CD1c-positive myeloid dendritic cell (primary cell): Measurements from ENCODE around the gene AMD1.
"Not testable (repeated sequence)": the region's sequence is repeated elsewhere in the genome, so short reads cannot be mapped to it uniquely, and the experiment has no call there.

Source experiments
- DNase-seq: peaks from one replicate; pipeline ENCODE4 v3.0.0-alpha.2; 2016; ENCODE audit errors: extremely low spot score

AMD1 gene

DNA sequence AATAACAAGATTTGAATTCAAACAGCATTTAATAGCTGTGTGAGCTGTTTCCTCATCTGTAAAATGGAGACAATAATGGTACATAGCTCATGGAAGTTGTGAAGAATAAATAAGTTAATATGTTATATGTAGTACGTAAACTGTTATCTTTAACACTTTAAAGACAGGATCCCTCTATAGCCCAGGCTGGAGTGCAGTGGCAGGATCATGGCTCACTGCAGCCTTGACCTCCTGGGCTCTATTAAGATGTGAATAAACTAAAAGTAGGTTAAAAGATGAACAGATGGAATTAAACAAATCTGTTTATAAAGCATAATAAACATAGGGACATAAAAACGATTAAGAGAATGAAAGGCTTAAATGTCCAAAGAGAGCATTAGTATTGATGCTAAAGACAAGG, 3.0 kb downstream of the AMD1 start:
- no peak for DNase-seq

DNA sequence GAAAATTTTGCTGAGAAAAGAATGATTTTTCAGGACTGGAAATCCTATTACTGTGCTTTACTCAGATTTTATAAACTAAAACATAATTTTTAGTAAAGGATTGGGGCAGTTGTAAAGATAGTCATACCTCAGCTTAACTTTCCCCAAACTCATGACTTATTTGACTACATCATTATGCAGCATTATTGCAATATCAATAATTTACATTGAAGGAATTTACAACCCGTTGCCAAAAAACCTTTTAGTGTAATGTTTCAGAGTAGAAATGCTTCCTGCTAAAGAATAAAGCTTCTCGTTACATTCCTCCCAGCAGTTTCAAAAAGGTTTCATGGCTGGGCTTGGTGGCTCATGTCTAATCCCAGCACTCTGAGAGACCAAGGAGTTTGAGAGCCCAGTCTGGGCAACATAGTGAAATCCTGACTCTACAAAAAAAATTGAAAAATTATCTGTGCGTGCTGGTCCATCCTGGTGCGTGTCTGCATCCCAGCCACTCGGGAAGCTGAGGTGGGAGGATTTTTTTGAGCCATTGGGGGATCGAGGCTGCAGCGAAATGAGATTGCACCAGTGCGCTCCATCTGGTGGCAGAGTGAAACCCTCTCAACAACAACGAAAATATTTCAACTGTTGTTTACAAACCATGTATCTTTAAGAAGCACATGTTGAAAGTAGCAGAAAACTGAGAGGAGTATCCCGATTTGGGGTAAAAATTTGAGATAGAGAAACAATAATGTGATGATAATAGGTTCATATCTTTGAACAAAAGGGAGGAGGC, 4.4 kb downstream of the AMD1 start:
- DNase-seq = peak; percentile 51

DNA sequence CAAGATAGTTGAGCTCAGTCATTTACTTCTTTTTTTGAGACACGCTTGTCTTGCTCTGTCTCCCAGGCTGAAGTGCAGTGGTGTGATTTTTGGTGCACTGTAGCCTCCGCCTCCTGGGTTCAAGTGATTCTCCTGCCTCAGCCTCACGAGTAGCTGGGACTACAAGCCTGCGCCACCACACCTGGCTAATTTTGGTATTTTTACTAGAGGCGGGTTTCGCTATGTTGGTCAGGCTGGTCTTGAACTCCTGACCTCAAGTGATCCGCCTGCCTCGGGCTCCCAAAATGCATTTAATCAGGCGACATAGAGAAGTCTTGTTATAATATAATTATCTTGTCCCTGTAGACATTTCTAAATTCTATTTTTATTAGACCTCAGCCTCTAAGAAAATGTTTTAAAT, 6.1 kb downstream of the AMD1 start:
- no peak for DNase-seq

DNA sequence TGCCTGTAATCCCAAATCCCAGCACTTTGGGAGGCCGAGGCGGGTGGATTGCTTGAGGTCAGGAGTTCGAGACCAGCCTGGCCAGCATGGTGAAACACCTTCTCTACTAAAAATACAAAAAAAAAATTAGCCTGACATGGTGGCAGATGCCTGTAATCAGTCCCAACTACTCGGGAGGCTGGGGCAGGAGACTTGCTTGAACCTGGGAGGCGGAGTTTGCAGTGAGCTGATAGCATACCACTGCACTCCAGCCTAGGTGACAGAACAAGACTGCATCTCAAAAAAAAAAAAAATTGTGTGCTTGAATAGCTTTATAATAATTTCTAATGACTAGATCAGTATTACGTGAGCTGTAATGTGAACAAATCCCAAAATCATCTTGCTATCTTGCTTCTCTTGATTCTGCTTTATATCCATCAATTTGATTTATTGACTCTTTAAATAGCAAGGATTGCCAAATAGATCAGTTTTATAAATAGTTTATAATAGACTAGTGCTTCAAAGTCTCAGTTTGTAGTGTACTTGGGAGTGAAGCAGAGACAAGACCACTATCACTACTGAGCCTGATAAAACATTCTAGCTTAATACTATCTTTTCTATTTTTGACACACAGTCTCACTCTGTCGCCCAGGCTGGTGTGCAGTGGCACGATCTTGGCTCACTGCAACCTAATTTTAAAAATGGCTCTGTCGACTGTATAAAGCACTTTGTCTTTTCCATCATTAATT, 7.1 kb downstream of the AMD1 start:
- no peak for DNase-seq

DNA sequence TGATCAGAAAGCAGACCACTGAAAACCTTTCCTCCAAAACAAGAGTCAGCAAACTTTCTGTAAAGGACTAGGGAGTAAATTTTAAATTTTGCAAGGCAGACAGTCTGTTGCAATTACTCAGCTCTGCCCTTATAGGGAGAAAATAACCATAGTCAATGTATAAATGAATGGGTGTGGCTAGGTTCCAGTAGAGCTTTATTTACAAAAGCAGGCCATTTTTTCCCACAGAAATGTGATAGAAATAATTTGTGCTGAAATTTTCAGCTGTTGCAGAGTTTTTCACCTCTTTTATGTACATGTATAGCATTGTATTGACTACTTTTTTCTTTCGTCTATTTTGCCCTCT, 7.7 kb downstream of the AMD1 start:
- no peak for DNase-seq

DNA sequence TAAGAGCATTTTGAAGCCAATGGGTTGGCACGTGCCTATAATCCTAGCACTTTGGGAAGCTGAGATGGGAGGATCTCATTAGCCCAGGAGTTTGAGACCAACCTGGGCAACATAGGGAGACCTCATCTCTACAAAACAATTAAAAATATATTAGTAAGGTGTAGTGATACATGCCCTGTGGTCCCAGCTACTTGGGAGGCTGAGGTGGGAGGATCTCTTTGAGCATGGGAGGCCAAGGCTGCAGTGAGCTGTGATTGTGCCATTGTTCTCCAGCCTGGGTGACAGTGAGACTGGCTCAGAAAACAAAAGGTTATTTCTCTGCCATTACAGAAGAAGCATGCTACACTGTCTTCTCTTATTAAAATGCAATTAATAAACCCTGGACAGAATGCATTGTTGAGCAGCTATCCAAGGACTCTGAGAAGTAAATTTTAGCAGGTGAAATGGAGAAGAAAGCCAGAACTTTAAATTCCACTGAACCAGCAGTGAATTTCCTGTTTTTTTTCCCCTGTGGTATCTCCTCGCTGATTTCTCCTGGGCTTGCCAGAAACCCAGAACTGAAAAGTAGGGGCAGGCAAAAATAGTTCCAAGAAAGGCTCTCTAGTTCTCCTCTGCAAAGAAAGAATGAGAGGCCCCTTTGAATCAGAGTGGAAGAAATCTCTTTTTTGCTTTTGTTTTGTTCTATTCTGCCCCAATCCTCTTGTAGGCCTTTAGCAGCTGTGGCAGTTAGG, 8.4 kb downstream of the AMD1 start:
- peak; percentile 51 for DNase-seq

DNA sequence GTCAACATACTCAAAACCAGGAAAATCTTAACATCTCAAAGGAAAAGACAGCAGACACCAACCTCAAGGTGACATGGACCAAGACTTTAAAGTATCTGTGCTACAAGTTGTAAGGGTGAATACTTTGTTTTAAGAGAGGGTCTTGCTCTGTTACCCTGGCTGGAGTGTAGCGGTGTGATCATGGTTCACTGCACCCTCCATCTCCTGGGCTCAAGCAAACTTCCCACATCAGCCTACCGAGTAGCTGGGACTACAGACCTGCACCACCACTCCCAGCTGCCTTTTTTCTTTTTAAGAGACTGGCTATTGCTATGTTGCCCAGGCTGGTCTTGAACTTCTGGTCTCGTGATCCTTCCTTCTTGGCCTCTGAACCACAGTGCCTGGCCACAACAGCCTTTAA, 9.7 kb downstream of the AMD1 start:
- no peak for DNase-seq

DNA sequence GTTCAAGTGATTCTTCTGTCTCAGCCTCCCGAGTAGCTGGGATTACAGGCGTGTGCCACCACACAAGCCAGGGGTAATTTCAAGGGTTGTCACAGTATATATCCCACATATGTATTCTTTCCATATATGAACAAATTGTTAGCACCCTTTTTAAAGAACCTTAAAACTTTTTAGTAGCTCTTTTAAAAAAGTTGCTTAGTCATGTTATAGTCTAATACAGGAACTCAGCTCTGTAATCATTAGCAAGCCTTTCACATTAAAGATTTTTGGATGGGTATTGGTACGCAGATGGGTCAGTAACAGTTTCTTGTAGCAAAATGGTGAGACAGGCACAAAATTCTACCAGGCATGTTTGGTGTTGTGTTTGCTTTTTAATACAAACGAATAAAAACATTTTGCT, 10.9 kb downstream of the AMD1 start:
- DNase-seq = no peak

DNA sequence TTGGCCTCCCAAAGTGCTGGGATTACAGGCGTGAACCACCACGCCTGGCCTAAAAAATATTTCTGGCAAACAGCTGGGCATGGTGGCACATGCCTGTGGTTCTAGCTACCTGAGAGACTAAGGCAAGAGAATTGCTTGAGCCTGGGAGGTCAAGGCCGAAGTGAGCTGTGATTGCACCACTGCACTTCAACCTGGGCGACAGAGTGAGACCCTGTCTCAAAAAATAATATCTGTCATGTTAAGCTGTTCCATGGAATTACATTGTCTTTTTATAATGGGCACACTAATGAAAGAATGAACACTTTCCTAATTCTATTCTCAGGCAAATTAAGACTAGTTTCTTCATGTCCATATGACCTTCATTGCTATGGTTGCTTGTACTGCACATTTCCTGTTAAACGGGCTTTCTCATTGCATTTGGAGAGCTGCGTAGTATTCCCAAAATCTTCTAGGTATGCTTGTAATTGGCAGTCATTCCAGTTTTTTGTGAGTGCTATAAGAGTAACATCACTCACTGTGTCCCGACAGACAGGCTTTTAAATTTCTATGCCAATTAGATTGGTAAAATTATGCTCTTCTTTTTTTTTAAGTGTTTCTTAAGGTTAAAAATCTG, 12.1 kb downstream of the AMD1 start:
- no peak for DNase-seq

DNA sequence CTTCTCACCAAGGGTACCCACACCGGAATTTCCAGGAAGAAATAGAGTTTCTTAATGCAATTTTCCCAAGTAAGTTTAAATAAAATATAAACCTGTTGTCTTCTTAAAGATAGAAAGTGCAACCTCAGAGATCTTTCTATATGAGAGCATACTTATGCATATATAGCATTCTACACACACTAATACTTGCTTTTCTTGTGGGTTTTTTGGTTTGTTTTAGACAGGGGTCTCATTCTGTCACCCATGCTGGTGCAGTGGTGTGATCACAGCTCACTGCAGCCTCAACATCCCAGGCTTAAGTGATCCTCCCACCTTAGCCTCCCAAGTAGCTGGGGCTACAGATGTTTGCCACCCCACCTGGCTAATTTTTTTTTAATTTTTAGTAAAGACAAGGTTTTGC, 15.7 kb downstream of the AMD1 start:
- DNase-seq = no peak

DNA sequence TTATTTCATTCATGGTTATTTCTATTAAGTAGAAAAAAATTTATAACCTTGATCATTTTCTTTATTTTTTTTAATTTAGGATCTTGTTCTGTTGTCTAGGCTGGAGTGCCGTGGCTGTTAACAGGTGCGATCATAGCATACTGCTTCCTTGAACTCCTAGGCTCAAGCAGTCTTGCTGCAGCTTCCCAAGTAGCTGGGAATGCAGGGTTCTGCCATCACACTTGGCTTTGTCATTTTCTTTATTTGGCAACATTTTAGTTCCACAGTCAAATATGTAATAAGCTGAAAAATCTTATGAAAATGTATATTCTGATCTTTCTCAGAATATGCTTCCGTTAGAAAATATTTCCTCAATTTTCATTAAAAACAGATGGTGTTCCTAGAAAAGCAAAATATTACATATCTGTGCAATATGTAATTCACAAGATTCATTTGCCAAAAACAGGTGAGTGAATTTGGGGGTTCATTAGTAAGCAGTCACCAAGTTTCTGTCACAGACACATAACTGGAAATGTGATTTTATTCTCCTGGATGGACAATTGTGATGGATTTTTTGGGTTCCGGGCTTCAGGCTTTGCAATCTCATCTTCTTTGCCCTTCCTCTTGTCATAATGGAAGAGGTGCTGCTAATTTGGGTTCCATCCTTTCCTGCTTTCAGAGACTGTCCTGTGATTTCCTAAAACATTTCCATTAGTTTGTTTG, 21.5 kb downstream of the AMD1 start:
- no peak for DNase-seq

DNA sequence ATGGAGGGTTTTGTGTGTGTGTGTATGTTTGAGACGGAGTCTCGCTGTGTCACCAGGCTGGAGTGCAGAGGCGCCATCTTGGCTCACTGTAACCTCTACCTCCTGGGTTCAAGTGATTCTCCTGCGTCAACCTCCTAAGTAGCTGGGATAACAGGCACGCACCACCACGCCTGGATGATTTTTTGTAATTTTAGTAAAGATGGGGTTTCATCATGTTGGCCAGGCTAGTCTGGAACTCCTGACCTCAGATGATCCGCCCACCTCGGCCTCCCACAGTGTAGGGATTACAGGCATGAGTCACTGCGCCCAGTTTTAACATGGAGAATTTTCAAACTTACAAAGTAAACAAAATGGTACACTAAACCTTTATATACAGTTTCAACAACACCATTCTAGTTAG, 22.8 kb downstream of the AMD1 start:
- DNase-seq = peak; percentile 29

DNA sequence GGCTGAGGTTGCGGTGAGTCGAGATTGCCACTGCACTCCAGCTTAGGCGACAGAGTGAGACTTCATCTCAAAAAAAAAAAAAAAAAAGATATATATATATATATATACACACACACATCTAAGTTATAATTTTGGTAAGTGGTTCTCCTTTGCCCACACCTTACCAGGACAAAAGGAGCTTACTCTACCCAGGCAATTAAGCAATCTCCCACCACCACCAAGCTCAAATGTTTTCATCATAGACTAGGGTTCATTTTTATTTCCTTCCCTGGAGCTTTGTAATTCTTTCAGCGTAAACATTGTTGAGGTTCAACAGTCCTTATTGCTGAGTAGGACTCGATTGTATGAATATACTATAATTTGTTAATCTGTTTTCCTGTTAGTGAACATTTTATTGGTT, 23.5 kb downstream of the AMD1 start:
- no peak for DNase-seq

DNA sequence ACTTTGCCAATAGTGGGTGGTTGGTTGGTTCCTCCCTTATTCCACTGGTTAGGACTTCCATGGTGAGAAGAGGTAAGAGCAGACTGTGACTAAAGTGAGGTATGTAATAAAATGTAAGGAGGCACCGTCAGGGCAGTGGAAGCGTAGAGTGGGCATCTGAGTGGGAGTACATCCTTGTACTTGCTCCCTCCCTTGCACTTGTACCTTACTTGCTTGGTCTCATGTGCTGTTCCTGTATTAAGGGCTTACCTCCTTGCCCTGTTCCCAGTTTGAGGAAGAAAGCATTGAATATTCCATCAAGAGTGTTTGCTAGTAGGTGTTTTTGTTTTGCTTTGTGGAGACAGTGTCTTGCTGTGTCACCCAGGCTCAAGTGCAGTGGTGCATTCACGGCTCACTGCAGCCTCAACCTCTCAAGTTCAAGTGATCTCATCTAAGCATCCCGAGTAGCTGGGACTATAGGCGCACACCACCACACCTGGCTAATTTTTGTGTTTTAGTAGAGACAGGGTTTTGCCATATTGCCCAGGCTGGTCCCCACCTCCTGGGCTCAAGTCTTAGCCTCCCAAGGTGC, 25.5 kb downstream of the AMD1 start:
- DNase-seq = no peak

DNA sequence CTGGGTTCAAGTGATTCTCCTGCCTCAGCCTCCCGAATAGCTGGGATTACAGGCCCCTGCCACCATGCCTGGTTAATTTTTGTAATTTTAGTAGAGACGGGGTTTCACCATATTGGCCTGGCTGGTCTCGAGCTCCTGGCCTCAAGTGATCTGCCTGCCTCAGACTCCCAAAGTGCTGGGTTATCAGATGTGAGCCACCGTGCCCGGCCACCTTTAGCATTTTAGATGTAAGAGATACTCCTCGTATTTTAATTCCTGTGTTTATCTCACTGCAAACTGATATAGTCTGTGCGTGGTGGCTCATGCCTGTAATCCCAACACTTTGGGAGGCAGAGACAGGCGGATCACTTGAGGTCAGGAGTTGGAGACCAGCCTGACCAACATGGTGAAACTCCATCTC, 27.0 kb downstream of the AMD1 start:
- not testable (repeated sequence) for DNase-seq

DNA sequence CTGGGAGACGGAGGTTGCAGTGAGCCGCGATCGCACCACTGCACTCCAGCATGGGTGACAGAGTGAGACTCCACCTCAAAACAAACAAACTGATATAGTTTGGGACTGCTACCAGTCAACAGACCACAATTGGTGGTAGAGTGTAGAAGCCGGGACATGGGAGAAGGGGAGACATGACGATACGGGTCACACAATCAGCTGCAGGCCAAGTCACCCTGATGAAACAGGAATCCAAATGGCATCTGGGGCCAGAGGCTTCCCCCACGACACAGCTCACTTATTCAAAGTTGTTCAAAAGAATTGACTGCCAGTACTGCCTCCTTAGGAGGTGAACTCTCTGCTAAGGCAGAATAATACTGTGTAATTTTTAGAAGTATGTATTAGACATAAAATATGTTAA, 27.5 kb downstream of the AMD1 start:
- no peak for DNase-seq

DNA sequence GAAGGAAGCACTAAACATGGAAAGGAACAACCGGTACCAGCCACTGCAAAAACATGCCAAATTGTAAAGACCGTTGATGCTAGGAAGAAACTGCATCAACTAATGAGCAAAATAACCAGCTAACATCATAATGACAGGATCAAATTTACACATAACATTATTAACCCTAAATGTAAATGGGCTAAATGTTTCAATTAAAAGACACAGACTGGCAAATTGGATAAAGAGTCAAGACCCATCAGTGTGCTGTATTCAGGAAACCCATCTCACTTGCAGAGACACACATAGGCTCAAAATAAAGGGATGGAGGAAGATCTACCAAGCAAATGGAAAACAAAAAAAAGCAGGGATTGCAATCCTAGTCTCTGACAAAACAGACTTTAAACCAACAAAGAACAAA, 31.7 kb downstream of the AMD1 start:
- DNase-seq = not testable (repeated sequence)

DNA sequence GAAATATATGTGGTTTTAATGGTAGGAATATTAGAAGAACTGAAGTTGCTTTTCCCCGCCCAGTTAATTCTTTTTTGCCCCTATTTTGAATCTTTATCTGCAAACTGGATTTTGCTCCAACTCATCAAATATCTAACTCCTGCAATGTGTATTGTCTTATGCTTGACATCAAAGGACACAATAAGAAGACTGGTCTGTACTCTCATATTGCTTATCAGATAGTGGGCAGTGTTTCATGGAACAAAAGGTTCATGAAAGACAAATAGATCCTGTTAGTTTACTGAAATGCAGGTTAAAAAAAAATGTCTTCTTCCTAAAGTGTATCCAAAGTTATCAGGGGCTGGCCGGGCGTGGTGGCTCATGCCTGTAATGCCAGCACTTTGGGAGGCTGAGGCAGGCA, 56.2 kb downstream of the AMD1 start:
- no peak for DNase-seq

DNA sequence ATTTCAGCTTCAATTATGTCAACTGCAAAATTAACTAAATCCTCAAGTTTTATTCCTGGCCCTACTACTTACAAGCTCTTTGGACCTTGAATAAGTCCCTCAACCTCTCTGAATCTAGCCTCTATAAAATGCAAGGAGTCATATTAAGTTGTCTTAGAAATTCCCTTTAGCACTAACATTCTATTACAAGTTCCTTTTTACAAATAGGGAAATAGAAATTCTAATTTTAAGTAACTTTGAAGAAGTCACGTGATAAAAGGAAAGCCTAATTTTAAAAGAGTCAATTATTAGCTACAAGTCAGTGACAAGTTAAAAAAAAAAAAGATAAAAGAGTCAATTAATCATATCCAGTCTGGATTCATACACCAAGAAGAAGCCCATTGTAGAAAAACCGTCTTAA, 59.3 kb downstream of the AMD1 start:
- DNase-seq = peak; percentile 58

DNA sequence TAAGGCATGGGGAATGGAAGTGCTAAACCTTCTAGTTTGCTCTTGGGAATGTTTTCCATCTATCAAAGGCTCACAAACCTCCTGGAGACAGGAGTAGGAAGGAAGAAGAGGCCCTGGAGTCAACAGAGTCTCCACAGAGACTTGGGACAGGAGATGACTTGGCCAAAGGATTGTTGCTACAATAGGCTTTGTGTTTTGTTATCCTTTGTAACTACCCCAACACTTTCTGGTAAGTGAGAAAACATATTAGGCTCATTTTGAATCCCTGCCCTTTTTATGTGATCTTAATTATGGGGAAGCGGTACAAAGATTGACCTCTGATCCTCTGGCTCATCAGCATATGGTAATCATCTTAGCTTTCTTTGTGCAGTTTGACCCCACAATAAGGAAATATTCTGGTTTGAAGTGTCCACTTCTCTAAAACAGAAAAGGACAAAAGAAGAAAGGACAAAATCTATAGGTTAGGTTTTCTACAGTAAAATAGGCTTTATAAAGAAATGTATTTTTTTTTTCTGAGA, 59.9 kb downstream of the AMD1 start:
- peak; percentile 58 for DNase-seq

DNA sequence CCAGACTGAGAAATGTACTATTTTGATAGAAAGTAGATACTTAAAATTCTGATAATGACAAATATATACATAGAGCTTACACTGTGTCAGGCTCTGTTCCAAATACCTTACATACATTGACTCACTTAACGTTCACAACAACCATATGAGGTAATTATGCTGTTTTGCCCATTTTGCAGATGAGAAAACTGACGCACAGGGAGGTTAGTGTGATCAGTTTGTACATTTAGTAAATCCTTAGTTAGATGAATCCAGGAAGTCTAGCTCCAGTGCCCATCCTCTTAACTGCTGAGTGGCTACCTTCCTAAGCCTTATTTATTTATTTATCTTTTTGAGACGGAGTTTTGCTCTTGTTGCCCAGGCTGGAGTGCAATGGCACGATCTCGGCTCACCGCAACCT, 60.6 kb downstream of the AMD1 start:
- no peak for DNase-seq
